ENCODE data around the gene RAE1.

Gene RAE1

DNA sequence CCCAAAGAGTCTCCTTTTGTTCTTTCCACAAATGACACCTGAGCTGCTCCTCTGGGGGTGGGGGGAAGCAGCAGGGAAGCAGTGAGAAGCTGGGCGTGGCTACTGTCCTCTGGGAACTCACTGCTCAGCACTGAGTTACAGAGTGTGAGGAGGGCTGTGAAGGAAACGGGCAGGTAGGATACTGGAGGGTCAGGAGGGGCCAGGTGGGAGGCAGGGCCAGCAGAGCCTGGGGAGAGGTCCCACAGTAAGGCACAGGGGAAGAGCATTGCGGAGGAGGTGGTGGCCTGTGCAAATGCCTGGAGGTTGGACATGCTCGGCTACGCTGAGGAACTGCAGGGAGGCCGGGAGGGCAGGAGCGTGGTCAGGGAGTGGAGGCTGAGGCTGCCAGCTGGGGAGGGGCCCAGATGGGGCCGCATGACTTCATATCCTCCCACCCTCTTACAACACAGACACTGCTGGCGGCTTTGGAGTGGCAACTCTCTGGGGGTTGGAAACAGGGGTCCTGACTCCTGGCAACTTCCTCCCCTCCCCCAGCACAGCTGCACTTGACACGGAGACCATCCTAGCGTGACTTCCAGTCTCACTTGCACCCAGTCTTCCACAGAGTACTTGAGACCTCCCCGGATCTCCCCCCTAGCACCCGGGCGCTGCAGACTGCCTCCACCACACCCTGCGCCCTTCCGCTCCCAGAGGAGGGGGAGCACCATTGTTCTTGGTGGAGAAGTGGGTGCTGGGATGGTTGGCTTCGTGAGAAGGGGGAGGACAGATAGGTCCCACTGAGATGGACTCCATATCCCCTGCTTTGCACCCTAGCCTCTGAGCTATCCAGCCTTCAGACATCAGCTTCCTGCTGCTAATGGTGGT is 74.3 kb downstream of the RAE1 start:
- TF ChIP-seq POLR2AphosphoS5 (IDR thresholded peaks at IDR 0.05; ENCODE audit: low read depth, low read length) (no peak), TAF1 (IDR thresholded peaks at IDR 0.05; ENCODE audit: borderline replicate concordance, low read depth, low read length) (no peak), POLR2A (IDR thresholded peaks at IDR 0.05; ENCODE audit: low read depth, low read length) (no peak)
- no peak for FAIRE-seq
- DNase-seq (ENCODE audit: insufficient read length): no peak

DNA sequence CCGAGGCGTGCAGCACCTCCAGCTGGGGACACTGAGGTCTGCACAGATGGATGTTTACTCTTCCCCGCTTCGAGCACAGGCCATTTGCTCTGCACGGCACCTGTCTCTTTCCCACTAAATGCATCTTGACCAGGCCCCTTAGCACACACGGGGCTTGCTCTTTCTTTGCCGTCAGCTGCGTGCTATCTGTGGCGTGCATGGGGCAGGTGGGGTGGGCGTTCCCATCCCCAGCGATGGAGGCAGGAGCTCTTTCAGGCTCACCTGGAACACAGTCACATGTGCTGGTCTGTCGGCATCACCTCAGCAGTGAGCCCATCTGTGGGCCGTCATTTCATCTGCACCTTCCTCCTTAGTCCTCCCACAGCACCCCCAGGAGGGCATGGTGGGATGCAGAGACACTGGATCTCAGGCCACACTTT is 75.2 kb downstream of the RAE1 start:
- no peak for FAIRE-seq
- TF ChIP-seq TAF1 (IDR thresholded peaks at IDR 0.05; ENCODE audit: borderline replicate concordance, low read depth, low read length): no peak
- no peak for TF ChIP-seq POLR2A (IDR thresholded peaks at IDR 0.05; ENCODE audit: low read depth, low read length)
- no peak for TF ChIP-seq POLR2AphosphoS5 (IDR thresholded peaks at IDR 0.05; ENCODE audit: low read depth, low read length)
- DNase-seq (ENCODE audit: insufficient read length): no peak

DNA sequence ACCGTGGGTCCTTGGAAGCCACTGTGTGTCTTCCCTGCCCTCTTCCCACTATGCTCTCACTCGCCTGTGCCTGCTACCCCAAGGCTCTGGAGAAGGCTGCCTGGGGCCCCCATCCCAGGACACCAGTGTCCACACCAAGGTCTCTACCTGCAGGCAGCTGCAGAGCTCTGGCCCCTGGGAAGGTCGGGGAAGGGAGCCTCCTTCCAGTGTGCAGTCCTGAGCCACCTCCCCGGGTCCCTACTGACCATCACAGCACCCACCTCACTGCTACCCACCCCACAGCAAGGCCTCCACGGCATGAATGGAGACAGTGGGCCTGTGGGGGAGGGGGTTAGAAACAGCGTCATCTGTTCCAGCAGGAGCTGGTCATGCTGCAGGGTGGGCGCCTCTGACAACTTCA is 75.8 kb downstream of the RAE1 start:
- no peak for FAIRE-seq
- no peak for DNase-seq (ENCODE audit: insufficient read length)

DNA sequence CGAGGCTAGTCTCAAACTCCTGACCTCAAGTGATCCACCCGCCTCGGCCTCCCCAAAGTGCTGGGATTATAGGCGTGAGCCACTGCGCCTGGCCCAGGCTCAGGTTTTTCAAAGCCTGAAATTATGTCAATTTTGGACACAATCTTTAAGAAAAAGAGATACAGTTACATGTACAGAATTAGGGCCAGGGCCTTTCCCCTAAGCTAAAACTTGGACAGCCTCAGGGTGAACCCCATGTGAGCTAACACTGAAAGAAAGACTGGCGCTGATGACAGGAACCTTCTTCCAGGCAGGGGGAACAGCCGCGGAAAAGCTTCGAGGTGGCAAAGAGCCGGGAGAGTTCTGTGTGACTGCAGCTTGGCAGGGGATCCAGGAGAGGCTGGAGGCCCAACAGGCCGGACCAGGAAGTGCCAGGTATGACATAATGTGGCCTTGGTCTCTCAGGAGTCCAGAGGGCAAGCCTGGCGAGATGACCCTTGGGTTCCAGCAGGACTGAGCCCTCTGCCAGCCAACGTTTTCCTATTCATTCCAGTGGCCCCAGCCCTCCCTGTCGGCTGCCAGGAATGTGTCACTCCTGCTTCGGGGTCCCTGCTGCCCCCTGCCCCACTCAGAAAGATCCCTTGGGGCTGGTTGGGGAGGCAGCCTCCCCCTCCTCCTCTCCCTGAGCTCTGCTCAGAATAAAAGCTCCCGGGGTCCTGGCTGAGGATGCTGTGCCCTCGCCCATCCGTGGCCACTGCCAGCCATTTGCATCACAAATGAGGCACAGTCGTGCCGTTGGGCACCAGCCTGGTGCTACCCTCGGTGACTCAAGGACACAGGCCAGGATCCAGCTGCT is 77.5 kb downstream of the RAE1 start:
- DNase-seq (ENCODE audit: insufficient read length): no peak
- TF ChIP-seq TAF1 (IDR thresholded peaks at IDR 0.05; ENCODE audit: borderline replicate concordance, low read depth, low read length) (no peak), POLR2AphosphoS5 (IDR thresholded peaks at IDR 0.05; ENCODE audit: low read depth, low read length) (no peak), POLR2A (IDR thresholded peaks at IDR 0.05; ENCODE audit: low read depth, low read length) (no peak)
- FAIRE-seq: no peak

More for the DNA sequence above, 75.8 kb downstream of the RAE1 start:
- no peak for TF ChIP-seq TAF1 (IDR thresholded peaks at IDR 0.05; ENCODE audit: borderline replicate concordance, low read depth, low read length)
- TF ChIP-seq POLR2AphosphoS5 (IDR thresholded peaks at IDR 0.05; ENCODE audit: low read depth, low read length): no peak
- no peak for TF ChIP-seq POLR2A (IDR thresholded peaks at IDR 0.05; ENCODE audit: low read depth, low read length)
